Left lung (tissue), 10 donors: ENCODE results near the gene ANKRD12. TPM values are rescaled to one million over a fixed set of nuclear protein-coding genes. Genes with fewer than 3 reads are reported as not detected.

Source experiments
- ATAC-seq: fragments of 200-7000 bp; cut with Tn5 transposase; one replicate; pipeline ENCODE4 v1.9.1; 2020; ENCODE audit warnings: moderate library complexity
- DNase-seq, 4 donors: peaks; one replicate each; pipeline ENCODE4 v3.0.0-alpha.2; 2013 to 2020
- H3K27ac ChIP-seq, 2 donors: fragments of 200-600 bp; sonication (generic) in 1 of 2; one replicate each; pipeline versions ENCODE4 v1.5.0 to v1.8.0; 2020 to 2021
- H3K27me3 ChIP-seq, 2 donors: fragments of 200-600 bp; sonication (generic) in 1 of 2; one replicate each; pipeline versions ENCODE4 v1.5.0 to v1.8.0; 2020 to 2021
- H3K36me3 ChIP-seq, 2 donors: fragments of 200-600 bp; sonication (generic) in 1 of 2; one replicate each; pipeline versions ENCODE4 v1.5.0 to v1.8.0; 2020 to 2021
- H3K4me1 ChIP-seq, 2 donors: fragments of 200-600 bp; one replicate each; pipeline ENCODE4 v1.8.0; 2021
- H3K4me3 ChIP-seq, 2 donors: fragments of 200-600 bp; sonication (generic) in 1 of 2; one replicate each; pipeline versions ENCODE4 v1.5.0 to v1.8.0; 2020 to 2021; ENCODE audit warnings: mild to moderate bottlenecking in 1 of 2
- H3K9me3 ChIP-seq, 2 donors: fragments of 200-600 bp; sonication (generic) in 1 of 2; one replicate each; pipeline versions ENCODE4 v1.5.0 to v1.8.0; 2020 to 2021
- CTCF ChIP-seq, 2 donors: fragments of 200-600 bp; sonication (generic) in 1 of 2; IDR thresholded peaks; one replicate each; pipeline versions ENCODE4 v1.5.0 to v1.8.0; 2021; ENCODE audit warnings: antibody characterized with exemption in 2 of 2
- intact Hi-C, 2 donors: fragments of 100-400 bp; cut with DNase I; formaldehyde crosslinking; loops; one replicate each; pipeline versions ENCODE4 v1.11.2 to v1.14.2; 2022
- polyA plus RNA-seq, 6 donors: library from polyadenylated mRNA; unstranded; fragments of 120-200 nt; gene quantifications; one replicate each; pipeline ENCODE4 v1.2.1, GENCODE V29; 2013; ENCODE audit not compliant: insufficient read length in 6 of 6
- total RNA-seq, 2 donors: library from RNA; stranded (reverse); fragmentation: NEBNext Ultra II Directional; extraction: Animal tissue kit (Norgen Biotek cat#: 25700); gene quantifications; one replicate each; pipeline ENCODE4 v1.2.1, GENCODE V29; 2021
- donor health status: DM: no; HTN: yes; CAD: no.
- donor health status: DM: no; HTN: no; CAD: no.

ANKRD12 gene
- total and polyA plus RNA-seq, 8 donors = 20.0 to 64.3 (median 31.4) TPM

- DNase-seq (no peak), ATAC-seq (no peak)
- no peaks in the 10 kb centered on the region for H3K27me3 ChIP-seq
- intact Hi-C loops = no loop called here
- TF ChIP-seq CTCF (IDR thresholded peaks at IDR 0.05) = no peak
- no peak overlapping the region for H3K27ac ChIP-seq
- peaks cover 0 to 2% of the 10 kb centered on the region in 2 donors for H3K36me3 ChIP-seq
- no peaks in the 10 kb centered on the region for H3K9me3 ChIP-seq
- H3K4me3 ChIP-seq = no peak overlapping the region
- peaks cover 6 to 73% of the 10 kb centered on the region in 2 donors for H3K4me1 ChIP-seq
Measured at GRCh38 chr18:9177466-9177865, 40.9 kb downstream of the ANKRD12 start.

GRCh38 chr18:9178557-9178956 lies 42.0 kb downstream of the ANKRD12 start:
- H3K27me3 ChIP-seq = no peaks in the 10 kb centered on the region
- no peak for ATAC-seq
- intact Hi-C loops = no loop called here

GRCh38 chr18:9181275-9181674 lies 44.7 kb downstream of the ANKRD12 start:
- Histone ChIP-seq H3K27me3 (no peaks in the 10 kb centered on the region), H3K4me3 (no peak overlapping the region), H3K9me3 (no peaks in the 10 kb centered on the region), H3K4me1 (peaks cover 0 to 60% of the 10 kb centered on the region in 2 donors), H3K27ac (no peak overlapping the region), H3K36me3 (peaks cover 0 to 8% of the 10 kb centered on the region in 2 donors)
- DNase-seq = no peak
- ATAC-seq = no peak
- no peak for TF ChIP-seq CTCF (IDR thresholded peaks at IDR 0.05)
- intact Hi-C loops = no loop called here

More at GRCh38 chr18:9178557-9178956, 42.0 kb downstream of the ANKRD12 start:
- Histone ChIP-seq H3K4me1 (peaks cover 6 to 62% of the 10 kb centered on the region in 2 donors), H3K27ac (no peak overlapping the region), H3K4me3 (no peak overlapping the region), H3K36me3 (peaks cover 0 to 8% of the 10 kb centered on the region in 2 donors), H3K9me3 (no peaks in the 10 kb centered on the region)
- no peak for TF ChIP-seq CTCF (IDR thresholded peaks at IDR 0.05)
- no peak for DNase-seq

- DNase-seq (no peak), ATAC-seq (no peak)
- no peaks in the 10 kb centered on the region for H3K27me3 ChIP-seq
- TF ChIP-seq CTCF (IDR thresholded peaks at IDR 0.05) = no peak
- H3K9me3 ChIP-seq = no peaks in the 10 kb centered on the region
- intact Hi-C loops = no loop called here
- peaks cover 0 to 12% of the 10 kb centered on the region in 2 donors for H3K36me3 ChIP-seq
- no peak overlapping the region for H3K27ac ChIP-seq
- H3K4me1 ChIP-seq = peaks cover 0 to 43% of the 10 kb centered on the region in 2 donors
- H3K4me3 ChIP-seq = no peak overlapping the region
Measured at GRCh38 chr18:9182852-9183399, 46.3 kb downstream of the ANKRD12 start.

- ATAC-seq (peak; percentile 46), DNase-seq (no peak)
- H3K9me3 ChIP-seq = no peaks in the 10 kb centered on the region
- no peak for TF ChIP-seq CTCF (IDR thresholded peaks at IDR 0.05)
- H3K4me3 ChIP-seq = no peak overlapping the region
- H3K36me3 ChIP-seq = peaks cover 0 to 20% of the 10 kb centered on the region in 2 donors
- intact Hi-C loops = no loop called here
- peak overlapping the region; percentile 13 to 62 for H3K27ac ChIP-seq
- no peaks in the 10 kb centered on the region for H3K27me3 ChIP-seq
- peaks cover 0 to 45% of the 10 kb centered on the region in 2 donors for H3K4me1 ChIP-seq
Measured at GRCh38 chr18:9184998-9185613, 48.5 kb downstream of the ANKRD12 start.
